Parathyroid adenoma (tissue), 2 donors: ENCODE results near the gene FTSJ3.
A peak's percentile ranks its signal among the peaks of the same experiment; 100 is the strongest.

ENCODE experiments used
- H2AFZ ChIP-seq: fragments of 300-600 bp; sonication (generic); one replicate; pipeline ENCODE4 v1.7.0; 2017; ENCODE audit warnings: antibody characterized with exemption, mild to moderate bottlenecking
- H3K27ac ChIP-seq: fragments of 300-600 bp; sonication (generic); one replicate; pipeline ENCODE4 v1.7.0; 2017
- H3K27me3 ChIP-seq: fragments of 300-600 bp; sonication (generic); one replicate; pipeline ENCODE4 v1.7.0; 2017; ENCODE audit warnings: low read length; ENCODE audit not compliant: control insufficient read depth, insufficient read depth
- H3K36me3 ChIP-seq: fragments of 300-600 bp; sonication (generic); one replicate; pipeline ENCODE4 v1.7.0; 2017; ENCODE audit warnings: low read length; ENCODE audit not compliant: control insufficient read depth, insufficient read depth
- H3K4me1 ChIP-seq: fragments of 300-600 bp; sonication (generic); one replicate; pipeline ENCODE4 v1.7.0; 2017; ENCODE audit warnings: control low read depth
- H3K4me2 ChIP-seq: fragments of 300-600 bp; sonication (generic); one replicate; pipeline ENCODE4 v1.7.0; 2017; ENCODE audit warnings: low read length
- H3K4me3 ChIP-seq: fragments of 300-600 bp; sonication (generic); one replicate; pipeline ENCODE4 v1.7.0; 2017; ENCODE audit warnings: low read depth, low read length
- H3K79me2 ChIP-seq: fragments of 300-600 bp; sonication (generic); one replicate; pipeline ENCODE4 v1.7.0; 2017; ENCODE audit warnings: control low read depth
- H3K9ac ChIP-seq: fragments of 300-600 bp; sonication (generic); one replicate; pipeline ENCODE4 v1.7.0; 2017; ENCODE audit warnings: mild to moderate bottlenecking
- H3K9me3 ChIP-seq: fragments of 300-600 bp; sonication (generic); one replicate; pipeline ENCODE4 v1.7.0; 2017; ENCODE audit warnings: low read length; ENCODE audit not compliant: control insufficient read depth
- CTCF ChIP-seq: fragments of 300-600 bp; sonication (generic); IDR thresholded peaks from one replicate; pipeline ENCODE4 v1.7.0; 2017; ENCODE audit warnings: antibody characterized with exemption, mild to moderate bottlenecking
- donor health status: primary hyperparathyroidism.

Gene FTSJ3

GRCh38 chr17:63830904-63831491 lies 3.5 kb upstream of the FTSJ3 start:
- H3K36me3 ChIP-seq = no peaks in the 10 kb centered on the region
- peaks cover 22% of the 10 kb centered on the region for H3K4me1 ChIP-seq

GRCh38 chr17:63830278-63830677 lies 2.8 kb upstream of the FTSJ3 start:
- Histone ChIP-seq H3K4me2 (no peak overlapping the region), H3K36me3 (no peaks in the 10 kb centered on the region), H3K9ac (no peak overlapping the region), H3K4me1 (peaks cover 20% of the 10 kb centered on the region), H3K27me3 (no peaks in the 10 kb centered on the region), H3K9me3 (no peaks in the 10 kb centered on the region), H3K4me3 (no peak overlapping the region), H2AFZ (no peak overlapping the region), H3K27ac (no peak overlapping the region), H3K79me2 (peaks cover 19% of the 10 kb centered on the region)
- TF ChIP-seq CTCF = no peak

More at GRCh38 chr17:63830904-63831491, 3.5 kb upstream of the FTSJ3 start:
- no peaks in the 10 kb centered on the region for H3K9me3 ChIP-seq
- no peak overlapping the region for H3K4me2 ChIP-seq
- H3K9ac ChIP-seq = no peak overlapping the region
- no peak for TF ChIP-seq CTCF
- H3K79me2 ChIP-seq = peaks cover 17% of the 10 kb centered on the region
- no peak overlapping the region for H3K27ac ChIP-seq
- H3K27me3 ChIP-seq = no peaks in the 10 kb centered on the region
- no peak overlapping the region for H3K4me3 ChIP-seq
- H2AFZ ChIP-seq = no peak overlapping the region

GRCh38 chr17:63828936-63829335 lies 1.5 kb upstream of the FTSJ3 start:
- peak overlapping the region; percentile 98 for H3K4me3 ChIP-seq
- no peaks in the 10 kb centered on the region for H3K27me3 ChIP-seq
- peaks cover 19% of the 10 kb centered on the region for H3K4me1 ChIP-seq
- peak overlapping the region; percentile 85 for H3K4me2 ChIP-seq
- H3K9ac ChIP-seq = no peak overlapping the region
- H3K79me2 ChIP-seq = peaks cover 18% of the 10 kb centered on the region
- no peak overlapping the region for H2AFZ ChIP-seq
- peak overlapping the region; percentile 97 for H3K27ac ChIP-seq
- H3K9me3 ChIP-seq = no peaks in the 10 kb centered on the region
- no peaks in the 10 kb centered on the region for H3K36me3 ChIP-seq
- TF ChIP-seq CTCF = no peak

GRCh38 chr17:63827801-63828221 lies 348 bp upstream of the FTSJ3 start:
- peak overlapping the region; percentile 51 for H3K9ac ChIP-seq

More at GRCh38 chr17:63827801-63828221, 348 bp upstream of the FTSJ3 start:
- Histone ChIP-seq H3K27me3 (no peaks in the 10 kb centered on the region), H3K9me3 (no peaks in the 10 kb centered on the region), H3K36me3 (no peaks in the 10 kb centered on the region), H2AFZ (peak overlapping the region; percentile 83), H3K4me1 (peaks cover 19% of the 10 kb centered on the region), H3K79me2 (peaks cover 18% of the 10 kb centered on the region), H3K4me2 (peak overlapping the region; percentile 85), H3K27ac (peak overlapping the region; percentile 97), H3K4me3 (peak overlapping the region; percentile 98)
- no peak for TF ChIP-seq CTCF
